GM19463 (cell line): ENCODE data around the gene SYT9.
A peak's percentile ranks its signal among the peaks of the same experiment; 100 is the strongest.

Experiments used
- ATAC-seq: cut with Tn5 transposase; IDR thresholded peaks from one replicate; pipeline ENCODE4 v1.9.1; 2021; ENCODE audit warnings: mild to moderate bottlenecking, moderate library complexity; ENCODE audit not compliant: unreplicated experiment

SYT9 gene, protein sequence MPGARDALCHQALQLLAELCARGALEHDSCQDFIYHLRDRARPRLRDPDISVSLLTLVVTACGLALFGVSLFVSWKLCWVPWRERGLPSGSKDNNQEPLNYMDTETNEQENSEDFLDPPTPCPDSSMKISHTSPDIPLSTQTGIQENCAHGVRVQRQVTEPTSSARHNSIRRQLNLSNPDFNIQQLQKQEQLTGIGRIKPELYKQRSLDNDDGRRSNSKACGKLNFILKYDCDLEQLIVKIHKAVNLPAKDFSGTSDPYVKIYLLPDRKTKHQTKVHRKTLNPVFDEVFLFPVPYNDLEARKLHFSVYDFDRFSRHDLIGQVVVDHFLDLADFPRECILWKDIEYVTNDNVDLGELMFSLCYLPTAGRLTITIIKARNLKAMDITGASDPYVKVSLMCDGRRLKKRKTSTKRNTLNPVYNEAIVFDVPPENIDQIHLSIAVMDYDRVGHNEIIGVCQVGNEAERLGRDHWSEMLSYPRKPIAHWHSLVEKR

GRCh38 chr11:7251836-7252682 is at the start of gene SYT9:
Gene SYT9 (plus strand): TSS chr11:7251904. CDS start chr11:7252187, 283 bp downstream.
- peak; percentile 68 for ATAC-seq

DNA sequence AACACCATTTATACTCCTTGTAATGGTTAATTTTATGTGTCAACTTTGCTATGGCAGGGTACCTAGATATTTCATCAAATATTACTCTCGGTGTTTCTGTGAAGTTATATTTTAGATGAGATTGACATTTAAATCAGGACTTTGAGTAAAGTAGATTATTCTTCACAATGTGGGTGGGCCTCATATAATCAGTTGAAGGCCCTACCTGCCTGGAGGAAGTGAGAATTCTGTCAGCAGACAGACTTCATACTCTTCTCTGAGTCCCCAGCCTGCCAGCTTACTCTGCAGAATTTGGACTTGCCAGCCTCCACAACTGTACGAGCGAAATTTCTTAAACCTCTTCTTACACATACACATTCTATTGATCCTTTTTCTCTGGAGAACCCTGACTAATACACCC is 49.3 kb upstream of the SYT9 start:
- no peak for ATAC-seq

DNA sequence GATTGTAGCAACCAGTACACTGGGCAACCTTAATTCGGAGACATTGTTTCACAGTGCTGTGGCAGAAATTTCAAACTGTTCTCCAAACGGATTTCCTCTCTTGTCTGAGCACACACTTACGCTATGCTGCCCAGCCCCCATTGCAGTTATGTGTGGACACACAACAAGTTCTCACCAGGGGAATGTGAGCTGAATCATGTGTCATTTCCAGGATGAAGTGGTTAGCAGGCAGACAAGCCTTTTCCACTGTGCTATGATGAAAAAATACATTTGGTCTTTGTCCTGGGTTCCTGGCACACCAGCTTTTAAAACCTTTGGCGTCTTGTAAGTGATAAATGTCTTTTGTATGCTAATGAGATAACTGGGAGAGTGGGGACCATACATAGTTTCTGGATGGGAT is 46.9 kb upstream of the SYT9 start:
- ATAC-seq = no peak

- ATAC-seq = no peak
These were observed 43.3 kb upstream of the SYT9 start for GRCh38 chr11:7208391-7208790.

- no peak for ATAC-seq
These were observed 32.2 kb upstream of the SYT9 start for GRCh38 chr11:7219491-7219890.

DNA sequence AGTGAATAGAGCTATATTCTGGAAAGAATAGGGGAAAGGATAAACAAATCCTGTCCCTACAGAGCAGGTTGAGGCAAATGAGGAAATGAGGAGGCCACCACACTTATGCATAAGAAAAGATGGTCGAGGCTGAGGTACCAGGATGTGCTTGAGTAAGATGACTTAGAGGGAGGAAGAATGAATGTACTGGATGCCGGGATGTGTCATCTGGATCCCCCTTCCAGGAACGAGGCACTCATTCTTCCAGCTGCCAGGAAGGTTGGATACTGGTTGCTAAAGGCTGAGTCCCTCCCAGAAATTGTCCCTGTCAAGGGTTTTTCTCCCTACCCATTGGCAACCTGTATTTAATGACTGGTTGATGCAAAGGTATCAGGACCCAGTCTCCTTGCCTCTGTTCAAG is 31.1 kb upstream of the SYT9 start:
- ATAC-seq = no peak

GRCh38 chr11:7222619-7223018 is 29.1 kb upstream of the SYT9 start:
- no peak for ATAC-seq

- no peak for ATAC-seq
These were observed 11.8 kb upstream of the SYT9 start for GRCh38 chr11:7239877-7240276.

DNA sequence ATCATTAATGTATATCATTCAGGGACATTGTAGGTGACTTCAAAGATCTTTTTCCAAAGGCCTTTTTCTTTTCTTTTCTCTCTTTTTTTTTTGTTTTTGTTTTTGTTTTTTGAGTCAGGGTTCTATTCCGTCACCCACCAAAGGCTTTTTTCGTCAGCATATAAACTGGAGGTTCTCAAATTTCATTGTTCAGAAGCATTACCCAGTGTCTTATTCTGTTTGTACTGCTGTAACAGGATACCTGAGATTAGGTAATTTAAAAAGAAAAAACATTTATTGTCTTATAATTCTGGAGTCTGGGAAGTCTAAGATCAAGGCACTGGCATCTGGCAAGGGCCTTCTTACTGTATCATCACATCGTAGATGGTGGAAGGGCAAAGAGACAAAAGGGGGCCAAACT is 6.4 kb upstream of the SYT9 start:
- ATAC-seq = no peak

- no peak for ATAC-seq
These were observed 5.5 kb upstream of the SYT9 start for GRCh38 chr11:7246179-7246578.

GRCh38 chr11:7250166-7250565 is 1.5 kb upstream of the SYT9 start:
- no peak for ATAC-seq

DNA sequence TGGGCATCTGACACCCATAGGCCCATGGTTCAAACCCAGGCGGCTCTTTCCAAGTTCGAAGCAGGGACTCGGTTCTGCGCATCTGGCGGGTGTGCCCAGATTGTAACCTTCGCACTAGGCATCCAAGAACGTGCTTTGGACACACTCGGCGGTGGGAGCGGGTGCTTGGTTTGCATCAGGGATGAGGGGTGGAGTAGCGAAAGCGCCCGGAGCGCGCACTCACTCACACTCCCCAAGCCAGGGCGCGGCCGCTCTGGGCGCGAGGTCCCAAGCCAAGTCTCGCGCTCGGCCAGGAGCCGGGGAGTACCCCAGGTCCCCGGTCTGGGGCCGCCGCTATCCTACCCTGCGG is 243 bp upstream of the SYT9 start:
- ATAC-seq = no peak

GRCh38 chr11:7252683-7253213 is 1.0 kb downstream of the SYT9 start:
- no peak for ATAC-seq

DNA sequence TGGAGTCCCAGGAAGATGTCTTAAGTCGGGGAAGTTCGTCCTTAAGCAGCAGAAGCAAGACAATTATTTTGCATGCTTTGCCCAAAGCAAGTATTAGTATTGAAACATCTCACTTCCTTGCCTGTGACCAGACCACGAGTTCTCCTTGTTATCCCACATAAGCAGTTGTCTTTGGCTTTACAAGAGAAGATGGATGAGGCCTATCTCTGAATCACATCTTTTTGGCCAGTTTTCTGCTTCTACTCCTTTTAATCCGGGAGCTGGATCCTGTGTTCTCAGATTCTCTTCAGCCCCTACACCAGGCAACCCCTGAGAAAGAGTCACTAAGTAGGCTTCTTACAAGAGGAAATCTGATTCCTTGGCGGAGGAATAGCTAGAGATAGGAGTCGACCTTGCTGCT is 2.1 kb downstream of the SYT9 start:
- no peak for ATAC-seq

DNA sequence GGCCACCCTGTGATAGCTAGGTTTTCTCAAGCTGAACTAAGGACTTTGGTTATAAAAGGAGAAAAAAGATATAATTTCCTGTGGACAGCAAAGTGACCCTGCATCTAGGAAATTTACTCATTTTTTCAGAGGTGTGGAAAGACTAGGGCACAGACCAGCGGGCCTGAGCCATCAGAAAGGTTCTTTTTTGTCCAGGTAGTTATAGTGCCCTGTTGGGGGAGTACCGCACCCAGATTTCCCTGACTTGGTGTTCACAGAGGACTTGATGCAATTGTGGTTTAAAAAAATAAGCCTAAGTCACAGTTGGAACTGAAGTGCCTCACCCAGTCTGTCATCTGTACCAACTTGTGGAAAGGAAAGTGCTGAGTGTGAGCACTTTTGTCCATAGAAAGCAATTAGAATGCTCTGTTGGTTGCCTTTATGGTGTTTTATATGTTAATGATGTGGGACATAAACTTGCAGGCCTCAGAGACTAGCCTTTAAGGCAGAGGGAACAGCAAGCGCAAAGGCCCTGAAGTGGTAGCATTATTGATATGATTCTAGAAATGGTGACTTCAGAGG is 3.1 kb downstream of the SYT9 start:
- ATAC-seq = no peak

DNA sequence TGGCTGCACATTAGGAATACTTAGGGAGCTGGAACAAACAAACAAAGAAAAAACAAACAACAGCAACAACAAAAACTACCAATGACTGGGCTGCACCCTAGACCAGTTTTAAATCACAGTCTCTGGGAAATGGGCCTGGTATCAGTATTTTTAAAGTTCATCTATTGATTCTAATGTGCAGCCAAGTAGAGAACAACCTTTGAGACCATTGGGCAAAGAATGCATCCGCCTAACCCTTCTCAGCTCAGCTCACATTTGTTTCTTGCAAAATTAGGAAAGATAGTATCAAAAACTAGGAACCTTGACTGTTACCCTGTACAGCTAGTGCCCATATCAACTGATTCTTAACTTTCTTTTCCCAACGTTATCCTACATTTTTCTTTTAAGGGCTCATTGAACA is 5.2 kb downstream of the SYT9 start:
- ATAC-seq = no peak

DNA sequence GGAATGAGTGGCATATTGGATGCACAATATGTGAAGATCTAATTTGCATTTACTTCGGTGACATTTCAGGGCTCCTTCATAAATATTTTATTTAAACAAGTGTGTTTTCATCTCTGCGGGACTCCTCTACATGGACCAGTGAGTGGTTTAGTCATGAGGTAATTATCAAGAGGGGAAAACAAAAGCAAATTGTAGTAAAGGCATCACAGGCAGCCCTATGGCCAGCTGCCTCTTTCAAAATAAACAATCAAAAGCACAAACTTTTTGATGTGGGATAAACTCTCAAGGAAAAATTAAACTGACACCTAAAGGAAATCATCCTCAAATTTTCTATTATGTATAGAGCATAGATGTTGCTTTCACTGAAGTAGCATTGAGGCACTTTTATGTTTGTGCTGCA is 6.0 kb downstream of the SYT9 start:
- ATAC-seq = no peak

GRCh38 chr11:7261578-7261977 is 9.9 kb downstream of the SYT9 start:
- ATAC-seq = no peak

GRCh38 chr11:7262672-7263071 is 11.0 kb downstream of the SYT9 start:
- ATAC-seq = no peak

GRCh38 chr11:7263842-7264241 is 12.1 kb downstream of the SYT9 start:
- ATAC-seq = no peak

DNA sequence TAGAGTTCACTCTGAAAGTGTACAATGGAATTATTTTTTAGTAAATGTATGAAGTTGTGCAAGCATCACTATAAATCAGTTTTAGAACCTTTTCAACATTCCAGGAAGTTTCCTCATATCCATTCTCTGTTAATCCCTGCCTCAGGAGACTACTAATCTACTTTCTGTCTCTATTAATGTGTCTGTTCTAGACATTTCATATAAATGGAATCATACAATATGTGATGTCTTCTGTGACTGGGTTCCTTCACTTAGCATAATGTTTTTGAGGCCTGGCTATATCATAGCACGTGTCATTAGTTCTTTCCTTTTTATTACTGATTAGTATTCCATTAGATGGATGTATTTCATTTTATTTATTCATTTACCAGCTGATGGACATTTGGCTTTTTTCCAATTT is 17.1 kb downstream of the SYT9 start:
- ATAC-seq = no peak
